ENCODE measurements around the gene PCBP3.

- TF ChIP-seq CTCF (IDR thresholded peaks at IDR 0.05; ENCODE audit: insufficient read depth, low read length) (no peak), POLR2AphosphoS5 (IDR thresholded peaks at IDR 0.05; ENCODE audit: low read depth) (no peak), SPI1 (IDR thresholded peaks at IDR 0.05; ENCODE audit: borderline replicate concordance, low read depth) (no peak), GABPA (IDR thresholded peaks at IDR 0.05; ENCODE audit: low read depth) (no peak), REST (IDR thresholded peaks at IDR 0.05; ENCODE audit: insufficient replicate concordance, low read depth) (no peak)
Measured at GRCh38 chr21:45887788-45888187, 244.3 kb downstream of the PCBP3 start.
